ENCODE data around the gene NCOA7.
"Not testable (repeated sequence)": the region's sequence is repeated elsewhere in the genome, so short reads cannot be mapped to it uniquely, and the experiment has no call there.

Gene NCOA7

DNA sequence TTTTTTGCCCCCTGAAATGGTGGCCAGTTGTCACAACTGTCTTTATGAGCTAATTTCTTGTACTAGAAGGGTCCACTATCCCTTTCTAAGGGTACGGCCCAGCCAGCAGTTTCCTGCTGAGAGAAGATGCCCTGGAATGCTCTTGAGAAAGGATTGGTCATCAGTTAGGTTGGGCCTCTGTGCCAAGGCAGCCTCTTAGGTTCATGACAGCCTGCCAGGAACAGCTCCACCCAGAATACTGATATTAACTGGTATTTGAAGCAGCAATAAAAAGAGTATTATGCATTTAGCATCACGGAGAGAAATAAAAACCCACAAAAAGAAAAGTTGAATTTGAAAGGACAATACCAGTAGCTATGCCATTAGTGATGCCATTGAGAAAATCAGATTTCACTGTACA lies 156.9 kb downstream of the NCOA7 start:
- DNase-seq (ENCODE audit: low read depth in 3 of 3): no peak

DNA sequence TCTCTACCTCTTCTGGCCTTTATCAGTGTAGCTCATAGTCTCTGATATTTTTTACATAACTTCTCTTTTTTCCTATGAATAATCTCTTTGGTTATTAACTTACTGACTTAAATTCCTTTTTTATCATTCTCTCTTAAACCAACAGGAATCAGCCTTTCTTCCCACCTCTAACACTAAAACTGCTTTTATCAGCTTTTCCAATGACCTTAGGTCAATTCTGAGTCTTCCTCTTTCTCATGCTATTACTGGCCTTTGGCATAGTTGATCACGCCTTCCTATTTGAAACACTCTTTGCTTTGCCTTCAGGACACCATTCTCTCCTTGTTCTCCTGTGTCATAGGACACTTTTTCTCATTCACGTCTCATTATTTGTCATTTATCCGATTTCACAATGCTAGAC lies 157.7 kb downstream of the NCOA7 start:
- DNase-seq (ENCODE audit: low read depth in 3 of 3): no peak

DNA sequence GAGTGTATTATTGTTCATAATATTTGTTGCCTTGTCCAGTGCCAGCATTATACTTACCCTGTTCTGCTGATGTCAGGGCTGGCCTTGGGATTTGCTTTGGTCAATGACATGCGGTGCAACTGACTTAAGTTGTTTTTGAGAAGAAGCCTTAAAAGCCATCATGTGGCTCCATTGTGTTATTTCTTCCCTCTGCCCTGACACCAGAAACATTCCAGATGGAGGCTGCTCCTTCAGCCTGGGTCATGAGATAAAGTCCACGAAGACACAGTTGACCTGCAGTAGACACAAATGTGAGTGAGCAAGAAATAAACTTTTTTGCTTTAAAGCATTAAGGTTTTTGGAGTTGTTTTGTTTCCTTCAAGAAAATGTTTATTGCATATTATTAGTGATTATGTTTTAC lies 158.3 kb downstream of the NCOA7 start:
- no peak for DNase-seq (ENCODE audit: low read depth in 3 of 3)

DNA sequence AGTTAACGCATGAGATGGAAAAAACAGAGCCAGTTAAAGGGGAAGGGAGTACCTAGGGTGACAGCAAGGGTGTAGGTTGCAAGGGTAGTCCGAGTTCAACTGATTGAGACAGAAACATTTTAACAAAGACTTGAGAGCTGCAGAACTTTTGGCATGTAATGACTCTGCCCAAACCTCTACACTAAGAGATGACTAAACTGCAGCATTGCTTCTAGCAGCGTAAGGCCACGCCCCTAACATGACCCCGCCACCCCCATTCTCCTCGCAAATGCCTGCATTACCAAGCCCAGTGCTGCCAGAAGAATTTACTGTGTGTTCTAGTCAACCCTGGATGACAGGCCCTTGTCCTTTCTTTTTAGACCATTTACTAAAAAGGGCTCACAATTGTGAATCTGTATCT lies 159.5 kb downstream of the NCOA7 start:
- DNase-seq (ENCODE audit: low read depth in 3 of 3): peak in 1 of 3 donors; percentile 6

DNA sequence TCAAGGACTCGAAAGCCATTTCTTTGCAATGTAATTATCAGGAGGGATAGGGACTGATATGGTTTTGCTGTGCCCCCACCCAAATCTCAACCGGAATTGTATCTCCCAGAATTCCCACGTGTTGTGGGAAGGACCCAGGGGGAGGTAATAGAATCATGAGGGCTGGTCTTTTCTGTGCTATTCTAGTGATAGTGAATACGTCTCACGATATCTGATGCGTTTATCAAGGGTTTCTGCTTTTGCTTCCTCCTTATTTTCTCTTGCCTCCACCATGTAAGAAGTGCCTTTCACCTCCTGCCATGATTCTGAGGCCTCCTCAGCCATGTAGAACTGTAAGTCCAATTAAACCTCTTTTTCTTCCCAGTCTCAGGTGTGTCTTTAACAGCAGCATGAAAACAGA lies 160.0 kb downstream of the NCOA7 start:
- DNase-seq (ENCODE audit: low read depth in 3 of 3): not testable (repeated sequence)

DNA sequence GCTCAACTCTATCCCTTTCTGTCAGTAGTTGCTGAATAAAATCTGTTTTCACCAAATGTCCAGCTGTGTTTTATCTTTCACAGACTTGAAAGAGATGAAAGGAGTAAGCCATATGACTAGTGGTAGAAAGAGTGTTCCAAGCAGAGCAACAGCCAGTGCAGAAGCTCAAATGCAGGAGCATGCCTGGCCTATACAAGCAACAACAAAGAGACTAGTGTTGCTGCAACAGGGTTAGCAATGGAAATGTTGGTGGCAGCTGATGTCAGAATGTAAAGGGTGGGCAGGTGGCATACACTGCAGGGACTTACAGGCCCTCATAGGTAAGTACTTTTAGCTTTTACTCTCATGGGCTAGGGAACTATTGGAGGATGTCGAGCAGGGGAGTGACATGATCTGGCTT lies 160.6 kb downstream of the NCOA7 start:
- no peak for DNase-seq (ENCODE audit: low read depth in 3 of 3)

DNA sequence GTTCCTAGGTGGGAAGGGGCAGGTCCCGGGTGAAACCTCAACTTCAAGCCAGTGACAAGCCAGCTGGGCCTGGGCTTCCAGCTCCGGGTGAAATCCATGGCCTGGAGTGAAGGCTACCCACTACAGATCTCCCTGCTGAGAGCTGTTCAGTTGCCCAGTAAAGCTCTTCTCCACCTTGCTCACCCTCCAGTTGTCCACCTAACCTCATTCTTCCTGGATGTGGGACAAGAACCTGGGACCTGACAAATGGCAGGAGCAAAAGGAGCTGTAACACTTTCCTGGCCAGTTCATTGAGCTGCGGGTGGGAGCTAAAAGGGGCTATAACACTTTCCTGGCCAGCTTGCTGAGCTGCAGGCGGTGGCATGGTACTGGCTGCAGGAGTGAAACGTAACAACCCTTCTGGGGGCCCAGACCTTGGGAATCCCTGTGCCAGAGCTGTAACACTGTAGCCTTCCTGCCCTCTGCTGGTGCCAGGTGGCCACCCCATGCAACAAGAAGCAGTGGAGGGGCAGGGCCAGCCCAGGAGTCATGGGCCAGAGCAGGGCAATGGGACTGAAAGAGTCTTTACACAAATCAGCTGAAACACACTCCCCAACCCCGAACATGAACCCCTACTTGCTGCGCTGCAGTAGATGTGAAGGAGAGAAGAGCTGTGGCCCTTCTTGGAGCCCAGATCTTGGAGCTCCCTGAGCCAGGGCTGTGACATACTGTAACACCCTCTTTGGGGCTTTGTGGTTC lies 162.2 kb downstream of the NCOA7 start:
- DNase-seq (ENCODE audit: low read depth in 3 of 3): peak in 1 of 3 donors; percentile 7

DNA sequence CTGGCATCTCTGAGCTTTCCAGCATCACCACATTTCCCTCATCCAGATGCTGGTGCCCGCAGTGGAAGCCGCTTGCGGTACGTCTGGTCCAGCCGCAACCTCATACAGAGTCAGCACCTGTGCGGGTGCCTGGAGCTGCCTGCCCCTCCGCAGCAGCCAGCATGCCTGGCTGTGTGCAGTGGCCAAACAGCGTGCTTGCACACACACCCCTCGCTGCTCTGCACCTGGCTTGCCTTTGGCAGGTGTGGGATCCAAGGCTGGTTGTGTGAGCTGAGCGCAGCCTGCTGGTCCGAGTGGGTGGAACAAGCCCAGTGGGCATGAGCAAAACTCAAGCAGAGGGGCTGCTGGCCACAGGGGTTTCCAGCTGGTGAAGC lies 162.7 kb downstream of the NCOA7 start:
- no peak for DNase-seq (ENCODE audit: low read depth in 3 of 3)

DNA sequence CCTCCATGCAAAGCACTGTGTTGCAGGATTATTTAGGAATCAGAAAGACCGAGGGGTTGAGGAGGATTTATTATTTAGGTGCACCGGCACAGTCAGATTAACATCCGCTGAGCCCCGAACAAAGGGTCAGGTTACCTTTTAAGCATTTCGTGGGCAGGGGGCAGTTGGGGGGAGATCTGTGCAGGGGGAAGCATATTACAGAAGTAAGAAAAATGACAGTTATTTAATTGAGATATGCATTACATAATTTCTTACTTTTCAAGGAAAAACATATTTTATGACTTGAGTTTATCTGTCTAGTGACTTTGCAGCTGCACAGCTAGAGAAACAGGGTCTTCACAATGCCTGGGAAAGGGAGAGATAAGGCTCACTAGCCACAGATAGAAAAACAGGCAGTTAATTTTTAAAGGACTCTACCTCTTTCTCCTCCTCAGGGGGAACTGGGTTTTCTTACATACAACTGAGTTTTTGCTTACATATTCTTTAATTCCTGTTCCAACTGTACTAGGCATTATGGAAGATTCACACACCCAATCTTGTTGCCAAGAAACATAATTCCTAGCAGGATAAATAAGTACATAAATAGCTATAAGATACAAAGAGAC lies 164.1 kb downstream of the NCOA7 start:
- no peak for DNase-seq (ENCODE audit: low read depth in 3 of 3)

DNA sequence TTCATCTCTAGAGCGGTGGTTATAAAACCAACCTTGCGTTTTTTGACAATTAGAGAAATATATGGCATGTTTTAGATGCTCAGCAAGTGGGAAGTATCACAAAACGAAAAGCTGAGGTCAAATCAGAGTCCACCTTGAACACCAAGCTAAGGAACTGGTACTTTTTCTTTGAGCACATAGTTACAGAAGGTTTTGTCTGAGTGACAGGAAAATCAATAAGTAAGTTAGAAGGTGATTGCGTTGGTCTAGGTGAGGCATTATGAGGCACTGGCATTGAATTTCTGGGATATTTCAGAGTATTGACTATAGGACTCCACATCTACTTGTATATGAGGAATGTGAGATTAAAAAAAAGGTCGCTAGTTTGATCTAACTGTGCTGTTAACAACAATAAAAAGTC lies 165.2 kb downstream of the NCOA7 start:
- no peak for DNase-seq (ENCODE audit: low read depth in 3 of 3)

DNA sequence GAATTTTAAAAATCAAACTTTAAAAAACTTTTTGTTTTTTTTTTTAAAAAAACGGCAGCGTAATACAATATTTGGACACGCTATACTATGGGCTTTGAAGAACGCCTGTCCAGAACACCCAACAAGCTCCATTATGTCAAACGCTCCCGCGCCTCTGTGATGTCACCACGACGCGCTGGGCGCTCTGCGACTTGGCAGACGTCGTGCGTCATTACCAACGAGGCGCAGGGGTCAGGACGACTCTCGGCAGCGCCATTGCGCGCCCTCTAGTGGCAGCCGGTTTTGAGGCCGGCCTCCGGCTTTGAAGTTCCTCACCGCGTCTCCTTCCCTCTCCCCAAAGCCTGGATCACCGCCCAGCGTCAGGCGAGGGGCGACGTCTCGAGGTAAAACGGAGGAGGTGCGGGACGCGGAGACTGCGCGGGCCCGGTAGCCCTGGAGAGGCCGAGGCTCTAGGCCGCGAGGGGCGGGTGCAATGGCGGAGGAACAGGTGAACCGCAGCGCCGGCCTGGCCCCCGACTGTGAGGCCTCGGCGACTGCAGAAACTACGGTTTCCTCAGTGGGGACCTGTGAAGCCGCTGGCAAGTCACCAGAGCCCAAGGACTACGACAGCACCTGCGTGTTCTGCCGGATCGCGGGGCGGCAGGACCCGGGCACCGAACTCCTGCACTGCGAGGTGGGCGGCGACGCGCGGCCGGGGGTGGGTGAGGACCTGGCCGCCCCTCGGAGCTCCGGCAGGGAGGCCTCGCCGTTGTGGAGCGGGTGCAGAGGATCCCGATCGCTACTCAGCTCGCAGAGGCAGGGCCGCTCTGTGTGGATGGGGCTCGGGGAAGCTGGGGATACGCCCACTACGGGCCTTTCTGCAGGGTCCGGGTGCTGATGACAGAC lies 166.0 kb downstream of the NCOA7 start, which contains the start of gene HINT3:
Gene HINT3 (plus strand): TSS at position 265 of the 885 bp plus-strand sequence. CDS start 208 bp downstream, at position 473.
- peak; percentile 96 to 99 (median 98) for DNase-seq (ENCODE audit: low read depth in 3 of 3)

DNA sequence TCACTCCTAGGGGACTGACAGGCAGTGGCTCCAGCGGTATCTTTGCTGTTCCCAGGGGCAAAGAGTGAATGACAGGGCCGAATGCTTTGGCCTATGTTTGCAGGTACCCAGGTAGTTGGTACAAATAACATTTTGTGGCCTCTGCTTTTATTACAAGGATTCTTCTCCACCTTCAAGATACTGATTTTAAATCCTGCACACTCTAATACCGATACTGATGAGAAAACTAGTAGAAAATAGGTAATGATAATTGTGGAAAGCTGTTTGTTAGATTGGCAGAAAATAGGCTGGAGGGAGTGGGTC lies 166.6 kb downstream of the NCOA7 start:
- DNase-seq (ENCODE audit: low read depth in 3 of 3): no peak

DNA sequence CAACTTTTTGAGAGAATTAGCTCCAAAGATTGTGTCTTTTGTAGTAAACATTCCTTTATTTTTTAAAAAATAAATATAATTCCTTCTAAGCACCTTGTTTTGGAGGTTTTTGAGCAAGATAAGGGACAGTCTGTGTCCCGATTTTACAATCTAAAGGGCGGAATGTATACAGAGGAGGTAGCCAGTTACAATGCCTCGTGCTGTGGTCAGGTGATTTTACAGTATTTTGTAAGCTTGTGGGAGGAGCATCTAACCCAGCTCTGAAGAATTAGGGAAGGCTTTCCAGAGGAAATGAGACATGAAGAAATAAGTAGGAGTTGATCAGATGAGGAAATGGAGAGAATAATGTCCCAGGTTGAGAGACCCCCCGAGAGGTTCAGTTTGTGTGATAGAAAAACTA lies 167.1 kb downstream of the NCOA7 start:
- DNase-seq (ENCODE audit: low read depth in 3 of 3): no peak

DNA sequence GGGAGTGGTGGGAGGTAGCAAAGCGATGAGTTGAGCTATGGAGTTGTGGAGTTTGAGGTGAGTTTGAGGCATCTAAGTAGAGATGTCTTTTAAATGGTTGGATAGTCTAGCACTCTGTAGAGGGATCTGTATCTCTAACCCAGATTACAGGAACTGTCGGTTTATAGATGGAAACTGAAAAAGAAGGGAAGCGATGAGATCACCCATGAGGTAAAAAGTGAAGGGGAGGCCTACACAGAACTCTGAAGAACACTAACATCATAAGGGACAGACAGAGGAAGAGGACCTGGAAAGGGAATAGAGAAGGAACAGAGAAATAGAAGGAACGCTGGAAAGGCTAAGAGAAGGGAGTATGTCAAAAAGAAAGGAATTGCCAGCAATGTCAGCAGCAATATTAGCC lies 168.3 kb downstream of the NCOA7 start:
- DNase-seq (ENCODE audit: low read depth in 3 of 3): no peak

DNA sequence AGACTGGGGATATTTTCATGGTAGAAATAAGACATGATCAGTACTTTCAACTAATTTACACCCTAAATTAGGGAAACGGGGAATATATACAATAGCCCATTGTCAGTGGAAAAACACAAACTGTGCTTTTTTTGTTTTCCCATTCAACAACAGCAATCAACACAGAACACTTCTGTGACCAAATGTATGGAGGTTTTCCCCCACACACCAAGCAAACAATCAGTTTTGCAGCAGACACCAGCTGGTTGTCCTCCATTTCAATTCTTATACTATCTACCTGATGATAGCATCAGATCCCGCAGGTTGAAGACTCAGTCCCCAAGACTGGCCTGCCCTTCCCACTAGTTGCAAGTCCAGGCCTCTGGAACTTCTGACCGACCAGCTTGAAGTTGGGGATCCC lies 170.4 kb downstream of the NCOA7 start:
- no peak for DNase-seq (ENCODE audit: low read depth in 3 of 3)

DNA sequence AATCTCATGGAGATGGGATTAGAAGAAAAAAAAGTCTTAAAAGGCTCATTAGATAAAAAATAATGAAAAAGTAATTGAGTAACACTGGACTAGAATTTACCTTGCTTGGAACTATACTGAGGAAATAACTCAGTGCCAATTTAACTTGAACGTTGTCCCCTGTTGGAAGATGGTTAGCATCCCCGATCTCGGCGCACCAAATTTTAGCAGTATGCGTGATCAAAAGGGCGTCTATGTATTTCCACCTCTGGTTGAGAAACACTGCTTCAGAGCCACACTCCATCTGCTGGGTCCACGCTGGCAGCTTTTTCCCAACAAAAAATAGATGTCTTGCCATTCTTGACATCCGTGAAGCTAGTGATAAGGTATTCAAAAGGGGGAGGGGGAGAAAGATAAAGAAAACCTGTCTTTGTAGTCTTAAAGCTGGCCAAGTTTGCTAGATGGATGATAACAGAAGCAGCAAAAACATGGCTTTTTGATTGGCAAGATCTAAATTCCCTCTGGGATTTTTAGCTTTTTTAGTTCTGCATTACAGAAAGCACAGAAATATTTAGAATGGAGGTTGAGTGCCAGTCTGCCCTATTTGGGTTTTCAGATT lies 172.2 kb downstream of the NCOA7 start:
- no peak for DNase-seq (ENCODE audit: low read depth in 3 of 3)

DNA sequence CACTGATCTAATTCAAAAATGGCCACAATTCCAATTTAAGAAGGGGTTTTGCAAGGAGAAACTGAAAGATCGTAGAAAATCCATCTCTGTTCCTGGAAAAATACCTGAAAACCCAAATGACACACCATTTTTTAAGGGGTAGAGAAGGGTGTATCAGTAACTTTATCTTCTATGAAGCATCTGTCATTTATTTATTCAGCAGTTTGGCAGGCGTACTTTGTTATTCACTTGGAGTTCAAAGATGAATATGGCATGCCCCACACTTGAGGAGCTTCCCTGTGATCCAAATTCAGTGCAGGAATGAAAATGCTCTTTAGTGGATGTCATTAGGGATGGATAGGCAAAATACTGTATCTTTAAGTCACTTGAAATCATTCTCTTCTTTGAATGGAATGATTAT lies 173.1 kb downstream of the NCOA7 start:
- DNase-seq (ENCODE audit: low read depth in 3 of 3): no peak

DNA sequence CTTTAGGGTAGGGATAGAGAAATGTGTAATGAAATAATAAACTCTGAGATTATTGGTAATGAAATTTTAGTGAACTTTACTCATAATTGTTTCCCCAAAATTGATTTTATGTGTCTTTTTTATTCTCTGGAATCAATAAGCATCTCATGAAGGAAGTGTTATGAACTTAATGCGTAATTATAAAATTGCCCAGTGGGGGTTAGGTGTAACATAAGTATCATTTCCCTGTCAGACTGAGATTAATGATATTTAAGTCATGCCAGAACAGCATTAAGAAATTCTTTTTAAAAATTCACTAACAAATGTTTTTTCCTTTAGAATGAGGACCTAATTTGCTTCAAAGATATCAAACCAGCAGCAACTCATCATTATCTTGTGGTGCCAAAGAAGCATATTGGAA lies 175.8 kb downstream of the NCOA7 start:
- no peak for DNase-seq (ENCODE audit: low read depth in 3 of 3)

DNA sequence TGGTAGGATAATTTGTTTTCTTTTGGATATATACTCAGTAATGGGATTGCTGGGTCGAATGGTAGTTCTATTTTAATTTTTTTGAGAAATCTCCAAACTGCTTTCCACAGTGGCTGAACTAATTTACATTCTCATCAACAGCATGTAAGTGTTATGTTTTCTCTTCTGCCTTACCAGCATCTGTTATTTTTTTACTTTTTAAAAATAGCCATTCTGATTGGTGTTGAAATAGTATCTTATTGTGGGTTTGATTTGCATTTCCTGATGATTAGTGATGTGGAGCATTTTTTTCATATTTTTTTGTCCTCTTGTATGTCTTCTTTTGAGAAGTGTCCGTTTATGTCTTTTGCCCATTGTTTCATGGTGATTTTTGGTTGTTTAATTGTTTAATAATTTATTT lies 177.7 kb downstream of the NCOA7 start:
- DNase-seq (ENCODE audit: low read depth in 3 of 3): no peak

DNA sequence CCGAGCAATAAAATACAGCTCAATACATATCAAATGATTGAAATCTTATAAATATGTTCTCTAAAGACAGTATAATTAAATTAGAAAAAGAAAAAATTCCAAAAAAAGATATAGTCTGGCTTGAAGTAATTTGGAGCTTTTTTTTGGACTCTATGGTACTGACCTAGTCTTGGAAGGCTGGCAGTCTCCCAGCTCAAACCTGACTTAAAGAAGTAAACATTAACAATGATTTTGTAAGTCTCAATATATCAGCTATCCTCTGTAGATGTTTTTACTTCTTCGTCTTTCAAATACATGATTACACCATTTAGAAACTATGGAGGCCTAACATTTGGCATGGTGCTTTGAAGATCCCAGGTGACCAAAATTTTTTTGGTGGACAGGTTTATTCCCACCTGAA lies 180.0 kb downstream of the NCOA7 start:
- DNase-seq (ENCODE audit: low read depth in 3 of 3): no peak

DNA sequence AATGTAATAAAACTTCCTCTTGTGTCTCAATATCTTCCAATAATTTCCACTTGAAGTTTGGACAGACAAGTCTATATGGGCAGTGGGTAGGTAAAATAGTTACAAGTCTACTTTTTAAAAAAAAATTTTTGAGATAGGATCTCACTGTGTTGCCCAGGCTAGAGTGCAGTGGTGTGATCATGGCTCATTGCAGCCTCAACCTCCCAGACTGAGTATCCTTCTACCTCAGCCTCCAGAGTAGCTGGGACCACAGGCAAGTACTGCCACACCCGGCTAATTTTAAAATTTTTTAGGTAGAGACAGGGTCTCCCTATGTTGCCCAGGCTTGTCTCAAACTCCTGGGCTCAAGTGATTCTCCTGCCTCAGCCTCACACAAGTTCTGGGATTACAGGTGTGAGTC lies 181.7 kb downstream of the NCOA7 start:
- not testable (repeated sequence) for DNase-seq (ENCODE audit: low read depth in 3 of 3)

DNA sequence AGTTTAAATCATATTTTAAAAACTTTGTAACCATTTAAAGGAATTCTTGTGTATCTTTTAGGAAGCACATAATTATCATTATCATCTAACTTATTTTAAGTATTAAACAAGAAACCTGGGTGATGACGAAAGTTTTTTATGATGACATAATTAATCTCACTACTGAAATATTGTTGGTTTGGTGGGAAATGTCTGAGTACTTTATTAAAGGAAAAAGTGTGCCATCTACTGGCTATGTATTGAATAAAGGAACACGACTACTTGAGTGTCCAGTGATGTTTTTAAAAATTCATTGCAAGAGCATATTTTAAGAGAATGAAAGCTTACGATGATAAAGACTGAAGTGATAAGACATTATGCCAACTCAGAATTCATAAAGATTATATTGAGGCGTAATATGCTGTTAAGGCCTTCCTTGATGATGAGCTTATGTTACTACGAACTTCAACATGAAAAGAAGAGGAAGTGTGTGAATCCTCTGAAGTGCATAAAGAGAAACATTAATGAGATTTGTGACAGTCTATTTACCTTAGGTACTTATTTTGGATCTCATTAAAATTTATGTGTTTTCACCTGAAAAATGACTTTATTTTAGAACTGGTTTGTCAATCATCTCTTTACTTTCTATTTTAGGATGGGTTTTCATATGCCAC lies 183.6 kb downstream of the NCOA7 start:
- no peak for DNase-seq (ENCODE audit: low read depth in 3 of 3)

Measured in stimulated activated CD4-positive, alpha-beta T cell treated with anti-CD3 and anti-CD28 coated beads, TNF-alpha, amount 100 ng/mL, for 48 hours (primary cell).